ENCODE results near the gene NKD2. TPM values are rescaled to one million over a fixed set of nuclear protein-coding genes. Genes with fewer than 3 reads are reported as not detected.

Gene NKD2
- polyA plus RNA-seq, 1 of the 3 experiments (the other 2 are of a cell fraction): not detected

GRCh38 chr5:987761-988160 lies 20.8 kb upstream of the NKD2 start (continued):
- TF ChIP-seq MEF2A (IDR thresholded peaks at IDR 0.05; ENCODE audit: borderline replicate concordance, low read depth): no peak

GRCh38 chr5:988322-988721 lies 20.3 kb upstream of the NKD2 start:
- Histone ChIP-seq H3K9ac (no peak overlapping the region), H3K27me3 (ENCODE audit: insufficient read depth) (no peaks in the 10 kb centered on the region), H3K9me2 (no peaks in the 10 kb centered on the region), H3K4me2 (no peak overlapping the region), H3K4me1 (ENCODE audit: control insufficient read depth in 1 of 2, insufficient read depth in 2 of 2, low read depth in 1 of 2, low read length in 1 of 2) (no peaks in the 10 kb centered on the region), H3K9me3 (no peaks in the 10 kb centered on the region; the same call in 1 of the 2 replicates), H2AFZ (ENCODE audit: low read depth) (no peak overlapping the region), H3K4me3 (ENCODE audit: low read depth in 2 of 2, low read length in 1 of 2) (no peak overlapping the region), H3K79me2 (ENCODE audit: insufficient read depth) (no peaks in the 10 kb centered on the region), H3K27ac (ENCODE audit: low read depth in 2 of 2, low read length in 1 of 2) (no peak overlapping the region), H3F3A (replicated peaks; ENCODE audit: insufficient read depth) (no peaks in the 10 kb centered on the region), H4K20me1 (ENCODE audit: insufficient read depth) (no peaks in the 10 kb centered on the region), H3K36me3 (replicated peaks in 1 of 2; ENCODE audit: control insufficient read depth in 1 of 2, insufficient read depth in 2 of 2, low read length in 1 of 2) (no peaks in the 10 kb centered on the region)
- WGBS (ENCODE audit: low lambda C conversion rate): 13% methylated on average over 6 of the region's 6 CpGs
- no peak for TF ChIP-seq RXRA (IDR thresholded peaks at IDR 0.05; ENCODE audit: borderline replicate concordance, low read depth)
- TF ChIP-seq GATA2 (CRISPR knock-in tag; IDR thresholded peaks at IDR 0.05): no peak
- no peak for TF ChIP-seq NRF1 (IDR thresholded peaks at IDR 0.05; ENCODE audit: low read depth, low read length)
- TF ChIP-seq ELF1 (IDR thresholded peaks at IDR 0.05): no peak
- no peak for TF ChIP-seq RAD21 (IDR thresholded peaks at IDR 0.05; ENCODE audit: low read length)
- no peak for TF ChIP-seq IRF3 (IDR thresholded peaks at IDR 0.05; ENCODE audit: low read depth, low read length)
- TF ChIP-seq FOXJ3 (CRISPR knock-in tag; IDR thresholded peaks at IDR 0.05): no peak
- TF ChIP-seq MAX (IDR thresholded peaks at IDR 0.05; ENCODE audit: low read depth): no peak
- no peak for TF ChIP-seq SMC3 (IDR thresholded peaks at IDR 0.05; ENCODE audit: low read depth, low read length)
- TF ChIP-seq REST (IDR thresholded peaks at IDR 0.05; ENCODE audit: low read depth, low read length): no peak
- TF ChIP-seq TCF12 (IDR thresholded peaks at IDR 0.05): no peak
- no peak for TF ChIP-seq USF1 (IDR thresholded peaks at IDR 0.05; ENCODE audit: borderline replicate concordance, low read depth)
- no peak for TF ChIP-seq FOXM1 (IDR thresholded peaks at IDR 0.05; ENCODE audit: low read depth)
- TF ChIP-seq NFIC (IDR thresholded peaks at IDR 0.05; ENCODE audit: borderline replicate concordance): no peak
- TF ChIP-seq GABPA (IDR thresholded peaks at IDR 0.05; ENCODE audit: low read depth): no peak
- no peak for TF ChIP-seq YY1 (IDR thresholded peaks at IDR 0.05; ENCODE audit: low read depth)
- TF ChIP-seq RCOR1 (IDR thresholded peaks at IDR 0.05; ENCODE audit: low read length): no peak
- CTCF ChIA-PET: no interaction called here
- DNase-seq: no peak
- POLR2A ChIA-PET: no interaction called here
